SK-N-MC (cell line): ENCODE results near the gene BMPR1A.

Experiments used
- DNase-seq: peaks from one replicate; pipeline ENCODE4 v3.0.0-alpha.2; 2011; ENCODE audit warnings: low read depth, low spot score
- H3K27ac ChIP-seq: fragments of 200-600 bp; sonication (generic); 2 replicates; pipeline ENCODE4 v1.5.1; 2016; ENCODE audit warnings: mixed run types
- H3K36me3 ChIP-seq: fragments of 200-600 bp; sonication (generic); 2 replicates; pipeline ENCODE4 v1.6.1; 2017; ENCODE audit warnings: antibody characterized with exemption, low read length, mixed read lengths; ENCODE audit not compliant: insufficient read depth
- H3K4me3 ChIP-seq: fragments of 200-600 bp; sonication (generic); 2 replicates; pipeline ENCODE4 v1.5.1; 2016
- H3K9ac ChIP-seq: fragments of 200-600 bp; sonication (generic); 2 replicates; pipeline ENCODE4 v1.8.0; 2017; ENCODE audit warnings: mixed run types, mixed read lengths; ENCODE audit not compliant: insufficient read length
- H3K9me3 ChIP-seq: fragments of 200-600 bp; sonication (generic); 2 replicates; pipeline ENCODE4 v1.6.1; 2017; ENCODE audit warnings: low read depth, mild to moderate bottlenecking, antibody characterized with exemption, low read length, moderate library complexity, mixed read lengths
- EZH2 ChIP-seq: fragments of 200-600 bp; sonication (generic); IDR thresholded peaks from one replicate; pipeline ENCODE4 v1.6.1; 2017; ENCODE audit warnings: antibody characterized with exemption
- FOXP2 ChIP-seq: optimal IDR thresholded peaks from 2 replicates; pipeline ENCODE3; 2011; ENCODE audit warnings: mild to moderate bottlenecking, moderate library complexity; ENCODE audit not compliant: insufficient read depth; ENCODE audit errors: extremely low read length, control extremely low read depth
- POLR2AphosphoS5 ChIP-seq: IDR thresholded peaks from 2 replicates; pipeline ENCODE4 v1.6.1; 2012; ENCODE audit warnings: mild to moderate bottlenecking, low read depth, low read length, borderline replicate concordance

The BMPR1A gene

GRCh38 chr10:86724445-86724844, 32.0 kb upstream of the BMPR1A start:
- TF ChIP-seq POLR2AphosphoS5: no peak
- no peak for TF ChIP-seq EZH2
- no peak for TF ChIP-seq FOXP2
- no peak overlapping the region for H3K4me3 ChIP-seq

GRCh38 chr10:86725980-86726676, 30.3 kb upstream of the BMPR1A start:
- TF ChIP-seq FOXP2 (no peak), POLR2AphosphoS5 (no peak), EZH2 (no peak)

More at GRCh38 chr10:86724445-86724844, 32.0 kb upstream of the BMPR1A start:
- DNase-seq: no peak
- no peaks in the 10 kb centered on the region for H3K36me3 ChIP-seq
- H3K27ac ChIP-seq: no peak overlapping the region
- no peaks in the 10 kb centered on the region for H3K9me3 ChIP-seq
- no peak overlapping the region for H3K9ac ChIP-seq

GRCh38 chr10:86726677-86726999, 29.8 kb upstream of the BMPR1A start:
- Histone ChIP-seq H3K9me3 (no peaks in the 10 kb centered on the region), H3K4me3 (no peak overlapping the region), H3K36me3 (no peaks in the 10 kb centered on the region), H3K9ac (no peak overlapping the region), H3K27ac (no peak overlapping the region)
- TF ChIP-seq EZH2 (no peak), FOXP2 (no peak), POLR2AphosphoS5 (no peak)
- DNase-seq: no peak

More at GRCh38 chr10:86725980-86726676, 30.3 kb upstream of the BMPR1A start:
- Histone ChIP-seq H3K4me3 (no peak overlapping the region), H3K9me3 (no peaks in the 10 kb centered on the region), H3K9ac (no peak overlapping the region), H3K36me3 (no peaks in the 10 kb centered on the region), H3K27ac (no peak overlapping the region)
- DNase-seq: no peak

- Histone ChIP-seq H3K9me3 (no peaks in the 10 kb centered on the region), H3K9ac (no peak overlapping the region), H3K27ac (no peak overlapping the region), H3K36me3 (no peaks in the 10 kb centered on the region), H3K4me3 (no peak overlapping the region)
- TF ChIP-seq EZH2 (no peak), POLR2AphosphoS5 (no peak), FOXP2 (no peak)
- no peak for DNase-seq
Measured at GRCh38 chr10:86727470-86727869, 28.9 kb upstream of the BMPR1A start.

GRCh38 chr10:86728056-86728455, 28.4 kb upstream of the BMPR1A start:
- no peaks in the 10 kb centered on the region for H3K36me3 ChIP-seq
- DNase-seq: no peak
- no peak overlapping the region for H3K4me3 ChIP-seq
- H3K9ac ChIP-seq: no peak overlapping the region
- no peaks in the 10 kb centered on the region for H3K9me3 ChIP-seq
- TF ChIP-seq EZH2 (no peak), POLR2AphosphoS5 (no peak), FOXP2 (no peak)
- no peak overlapping the region for H3K27ac ChIP-seq

GRCh38 chr10:86729677-86730076, 26.7 kb upstream of the BMPR1A start:
- H3K4me3 ChIP-seq: no peak overlapping the region
- no peak overlapping the region for H3K27ac ChIP-seq
- DNase-seq: no peak
- no peaks in the 10 kb centered on the region for H3K36me3 ChIP-seq
- no peak for TF ChIP-seq FOXP2
- TF ChIP-seq EZH2: no peak
- no peak for TF ChIP-seq POLR2AphosphoS5
- no peak overlapping the region for H3K9ac ChIP-seq
- H3K9me3 ChIP-seq: no peaks in the 10 kb centered on the region

GRCh38 chr10:86730227-86730626, 26.2 kb upstream of the BMPR1A start:
- Histone ChIP-seq H3K36me3 (no peaks in the 10 kb centered on the region), H3K4me3 (no peak overlapping the region), H3K27ac (no peak overlapping the region), H3K9me3 (no peaks in the 10 kb centered on the region), H3K9ac (no peak overlapping the region)
- DNase-seq: no peak
- TF ChIP-seq POLR2AphosphoS5 (no peak), FOXP2 (no peak), EZH2 (no peak)

GRCh38 chr10:86732771-86733170, 23.6 kb upstream of the BMPR1A start:
- no peak for DNase-seq

GRCh38 chr10:86733260-86733671, 23.2 kb upstream of the BMPR1A start:
- H3K9ac ChIP-seq: no peak overlapping the region
- no peak for DNase-seq
- H3K9me3 ChIP-seq: no peaks in the 10 kb centered on the region
- no peak for TF ChIP-seq POLR2AphosphoS5
- TF ChIP-seq EZH2: no peak
- no peak for TF ChIP-seq FOXP2
- no peak overlapping the region for H3K4me3 ChIP-seq
- no peak overlapping the region for H3K27ac ChIP-seq
- H3K36me3 ChIP-seq: no peaks in the 10 kb centered on the region

More at GRCh38 chr10:86732771-86733170, 23.6 kb upstream of the BMPR1A start:
- no peak for TF ChIP-seq POLR2AphosphoS5
- no peak for TF ChIP-seq EZH2
- no peak for TF ChIP-seq FOXP2
- no peak overlapping the region for H3K27ac ChIP-seq
- H3K4me3 ChIP-seq: no peak overlapping the region
- H3K36me3 ChIP-seq: no peaks in the 10 kb centered on the region
- H3K9ac ChIP-seq: no peak overlapping the region
- no peaks in the 10 kb centered on the region for H3K9me3 ChIP-seq
